Measurements from ENCODE around the gene MEIOC.
"Not testable (repeated sequence)": the region's sequence is repeated elsewhere in the genome, so short reads cannot be mapped to it uniquely, and the experiment has no call there.

Gene MEIOC

GRCh38 chr17:44623070-44623725 lies 33.1 kb upstream of the MEIOC start:
- Histone ChIP-seq H3K9ac (no peak overlapping the region), H3K4me2 (peak overlapping the region in 5 of 11 experiments; percentile 0 to 19 (median 4); a peak in 4 of 22 replicates), H3K4me3 (no peak overlapping the region), H4K20me1 (no peaks in the 10 kb centered on the region), H3K27ac (no peak overlapping the region), H3K4me1 (peaks cover 17 to 45% (median 26%) of the 10 kb centered on the region in 10 experiments), H3K27me3 (no peaks in the 10 kb centered on the region), H3K9me3 (replicated peaks in 1 of 11) (peaks cover 0 to 9% (median 0%) of the 10 kb centered on the region in 11 experiments; a peak in 5 of 22 replicates), H3K36me3 (no peaks in the 10 kb centered on the region)
- TF ChIP-seq Cebpa-rat (IDR thresholded peaks at IDR 0.05): no peak

DNA sequence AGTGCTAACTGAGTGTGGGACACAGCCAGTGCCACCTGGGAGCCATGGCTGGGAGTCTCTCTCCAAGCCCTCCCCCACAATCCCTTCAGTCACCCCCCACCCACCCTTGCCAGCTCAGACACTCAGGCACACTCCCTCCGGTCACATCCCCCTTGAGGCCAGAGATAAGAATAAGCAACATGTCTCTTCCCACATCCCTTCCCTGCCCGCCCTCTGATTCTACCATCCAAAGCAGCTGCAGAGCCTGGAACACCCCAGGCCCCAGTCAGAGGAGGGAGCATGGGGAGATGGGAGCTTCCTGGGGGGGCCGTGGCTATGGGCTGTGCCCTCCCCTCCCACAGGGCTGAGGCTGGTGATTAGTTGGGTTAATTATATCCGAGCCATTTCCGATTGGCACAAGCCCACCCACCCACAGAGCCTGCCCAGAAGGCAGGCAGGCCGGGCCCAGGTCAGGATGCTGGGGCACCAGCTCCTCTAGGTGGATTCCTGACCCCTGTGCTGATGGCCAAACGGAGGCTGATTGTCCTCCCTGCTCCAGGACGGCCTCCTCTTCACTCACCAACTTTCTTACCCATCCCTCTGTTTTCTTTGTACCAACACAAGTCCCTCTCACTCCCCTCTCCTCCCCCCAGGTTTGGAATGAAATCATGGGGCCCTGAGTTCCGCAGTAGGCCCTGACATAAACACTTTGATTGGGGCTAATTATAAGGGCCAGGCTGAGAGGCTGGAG lies 28.6 kb upstream of the MEIOC start:
- no peaks in the 10 kb centered on the region for H3K36me3 ChIP-seq
- no peak for TF ChIP-seq Cebpa-rat (IDR thresholded peaks at IDR 0.05)
- peak overlapping the region; percentile 81 to 89 (median 85) for H3K9ac ChIP-seq
- peak overlapping the region; percentile 87 to 97 (median 93) for H3K27ac ChIP-seq
- H3K4me3 ChIP-seq: peak overlapping the region; percentile 29 to 65 (median 50); a peak in 19 of 20 replicates
- peaks cover 23 to 52% (median 37%) of the 10 kb centered on the region in 10 experiments for H3K4me1 ChIP-seq
- H3K4me2 ChIP-seq: peak overlapping the region; percentile 78 to 98 (median 89)
- H3K27me3 ChIP-seq: no peaks in the 10 kb centered on the region
- H4K20me1 ChIP-seq: no peaks in the 10 kb centered on the region
- peaks cover 0 to 9% (median 0%) of the 10 kb centered on the region in 11 experiments; a peak in 5 of 22 replicates for H3K9me3 ChIP-seq (replicated peaks in 1 of 11)

GRCh38 chr17:44628243-44629188 lies 27.8 kb upstream of the MEIOC start:
- peaks cover 0 to 1% (median 0%) of the 10 kb centered on the region in 11 experiments; a peak in 1 of 22 replicates for H3K9me3 ChIP-seq (replicated peaks in 1 of 11)
- H3K36me3 ChIP-seq: no peaks in the 10 kb centered on the region
- H3K9ac ChIP-seq: peak overlapping the region; percentile 81 to 89 (median 85)
- peak overlapping the region; percentile 78 to 98 (median 89) for H3K4me2 ChIP-seq
- H3K4me1 ChIP-seq: peaks cover 23 to 45% (median 35%) of the 10 kb centered on the region in 10 experiments
- no peaks in the 10 kb centered on the region for H4K20me1 ChIP-seq
- peak overlapping the region; percentile 29 to 65 (median 50); a peak in 19 of 20 replicates for H3K4me3 ChIP-seq
- H3K27ac ChIP-seq: peak overlapping the region; percentile 87 to 97 (median 93)
- TF ChIP-seq Cebpa-rat (IDR thresholded peaks at IDR 0.05): no peak
- H3K27me3 ChIP-seq: no peaks in the 10 kb centered on the region

GRCh38 chr17:44629314-44629713 lies 27.0 kb upstream of the MEIOC start:
- Histone ChIP-seq H3K36me3 (no peaks in the 10 kb centered on the region), H3K27ac (peak overlapping the region in 10 of 11 experiments; percentile 90 to 97 (median 94); a peak in 17 of 22 replicates), H3K27me3 (no peaks in the 10 kb centered on the region), H3K4me1 (peaks cover 23 to 40% (median 34%) of the 10 kb centered on the region in 10 experiments), H4K20me1 (no peaks in the 10 kb centered on the region), H3K4me2 (peak overlapping the region; percentile 78 to 98 (median 89); a peak in 20 of 22 replicates), H3K4me3 (no peak overlapping the region), H3K9me3 (replicated peaks in 1 of 11) (no peaks in the 10 kb centered on the region), H3K9ac (peak overlapping the region in 6 of 11 experiments; percentile 85 to 89 (median 88); a peak in 7 of 22 replicates)
- TF ChIP-seq Cebpa-rat (IDR thresholded peaks at IDR 0.05): no peak

DNA sequence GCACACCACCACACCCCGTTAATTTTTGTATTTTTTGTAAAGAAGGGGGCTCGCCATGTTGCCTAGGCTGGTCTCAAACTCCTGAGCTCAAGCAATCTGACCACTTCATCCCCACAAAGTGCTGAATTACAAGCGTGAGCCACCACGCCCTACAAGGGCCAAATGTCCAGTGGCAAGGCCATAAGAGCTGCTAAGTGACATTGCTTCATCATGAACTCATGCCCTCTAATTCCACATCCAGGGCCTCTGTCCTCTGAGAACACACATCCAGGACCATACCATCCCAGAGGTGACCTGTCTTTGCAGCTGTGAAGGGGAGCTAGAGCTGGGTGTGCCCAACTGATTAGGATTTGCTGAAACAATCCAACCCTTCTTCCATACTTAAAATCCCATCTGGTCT lies 25.6 kb upstream of the MEIOC start:
- no peaks in the 10 kb centered on the region for H3K27me3 ChIP-seq
- peaks cover 23 to 40% (median 34%) of the 10 kb centered on the region in 10 experiments for H3K4me1 ChIP-seq
- no peaks in the 10 kb centered on the region for H3K9me3 ChIP-seq (replicated peaks in 1 of 11)
- H3K36me3 ChIP-seq: no peaks in the 10 kb centered on the region
- H3K4me2 ChIP-seq: no peak overlapping the region
- no peak for TF ChIP-seq Cebpa-rat (IDR thresholded peaks at IDR 0.05)
- H3K27ac ChIP-seq: no peak overlapping the region
- H4K20me1 ChIP-seq: no peaks in the 10 kb centered on the region
- H3K4me3 ChIP-seq: no peak overlapping the region
- H3K9ac ChIP-seq: no peak overlapping the region

GRCh38 chr17:44633998-44634397 lies 22.3 kb upstream of the MEIOC start:
- H3K4me1 ChIP-seq: peaks cover 1 to 11% (median 5%) of the 10 kb centered on the region in 10 experiments; a peak in 17 of 20 replicates
- no peak for TF ChIP-seq Cebpa-rat (IDR thresholded peaks at IDR 0.05)
- no peaks in the 10 kb centered on the region for H4K20me1 ChIP-seq
- H3K27me3 ChIP-seq: no peaks in the 10 kb centered on the region
- no peaks in the 10 kb centered on the region for H3K36me3 ChIP-seq
- H3K4me3 ChIP-seq: no peak overlapping the region
- no peak overlapping the region for H3K4me2 ChIP-seq
- H3K9ac ChIP-seq: no peak overlapping the region
- no peaks in the 10 kb centered on the region for H3K9me3 ChIP-seq (replicated peaks in 1 of 11)
- H3K27ac ChIP-seq: no peak overlapping the region

- not testable (repeated sequence) for H3K4me3 ChIP-seq; H3K9me3 ChIP-seq (replicated peaks in 1 of 11); H4K20me1 ChIP-seq; H3K36me3 ChIP-seq; H3K4me1 ChIP-seq; H3K27me3 ChIP-seq; H3K9ac ChIP-seq; H3K4me2 ChIP-seq; H3K27ac ChIP-seq
Observed at GRCh38 chr17:44634401-44634800, 21.9 kb upstream of the MEIOC start.

DNA sequence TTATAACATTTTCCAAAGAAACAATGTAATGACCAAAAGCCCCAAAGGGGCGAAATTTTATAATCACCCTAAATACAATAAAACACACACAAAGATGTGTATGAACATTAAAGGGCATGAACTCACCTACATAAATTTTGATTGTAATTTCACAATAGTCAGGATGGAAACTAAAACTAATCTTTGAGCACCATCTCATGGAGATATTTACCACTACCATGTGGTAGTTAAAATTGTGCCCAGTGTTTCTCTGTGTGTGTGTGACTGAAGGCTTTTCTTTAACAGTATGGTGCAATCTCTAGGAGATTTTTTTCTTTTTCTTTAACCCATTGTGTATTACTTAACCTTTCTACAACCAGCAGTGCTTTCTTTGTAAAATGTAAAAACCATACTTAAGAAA lies 19.7 kb upstream of the MEIOC start:
- Histone ChIP-seq H3K9me3 (replicated peaks in 1 of 11) (no peaks in the 10 kb centered on the region), H3K9ac (no peak overlapping the region), H3K4me3 (no peak overlapping the region), H3K36me3 (no peaks in the 10 kb centered on the region), H3K27me3 (no peaks in the 10 kb centered on the region), H3K4me1 (no peaks in the 10 kb centered on the region), H3K4me2 (no peak overlapping the region), H4K20me1 (no peaks in the 10 kb centered on the region), H3K27ac (no peak overlapping the region)
- TF ChIP-seq Cebpa-rat (IDR thresholded peaks at IDR 0.05): peak in 2 of 11 experiments; percentile 48 to 56; a peak in 3 of 22 replicates
